GM10266 (cell line): Measurements from ENCODE around the gene OTUD1.
A peak's percentile ranks its signal among the peaks of the same experiment; 100 is the strongest.

Experiments used
- DNase-seq: peaks from one replicate; pipeline ENCODE4 v3.0.0; 2012; ENCODE audit errors: extremely low spot score
- TF ChIP-seq, protein P1 (sequence below): IDR thresholded peaks from 2 replicates; pipeline ENCODE4 v1.5.1; 2012; ENCODE audit warnings: mild to moderate bottlenecking, low read depth; ENCODE audit not compliant: control insufficient read depth, insufficient read depth; ENCODE audit errors: missing control alignments

OTUD1 gene

DNA sequence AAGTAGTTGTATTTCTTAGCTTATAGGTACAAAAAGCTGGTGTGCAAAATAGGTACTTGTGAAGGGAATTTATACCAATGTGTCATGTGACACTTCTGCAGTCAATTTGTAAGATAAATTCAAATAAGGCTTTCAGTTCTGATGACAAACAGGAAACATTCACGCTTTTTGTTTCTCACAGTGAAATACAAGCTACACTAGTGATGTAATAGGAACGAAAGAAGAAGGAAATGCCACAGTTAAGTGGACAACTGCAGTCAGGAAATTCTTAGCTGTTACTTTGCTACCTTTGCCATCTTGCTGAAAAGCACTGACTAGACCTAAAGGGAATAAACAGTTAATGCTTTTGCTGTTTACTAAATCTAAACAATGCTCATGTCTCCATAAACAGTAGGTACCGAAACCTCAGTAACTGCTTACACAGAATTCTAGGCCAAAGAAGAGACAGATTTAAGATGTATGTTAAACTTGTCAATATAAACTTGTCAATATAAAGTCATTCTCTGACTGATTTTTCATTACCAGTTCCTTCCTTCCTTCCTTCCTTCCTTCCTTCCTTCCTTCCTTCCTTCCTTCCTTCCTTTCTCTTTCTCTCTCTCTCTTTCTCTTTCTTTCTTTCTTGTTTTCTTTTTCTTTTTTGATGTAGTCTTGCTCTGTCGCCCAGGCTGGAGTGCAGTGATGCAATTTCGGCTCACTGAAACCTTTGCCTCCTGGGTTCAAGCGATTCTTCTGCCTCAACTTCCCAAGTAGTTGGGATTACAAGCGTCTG, 10.1 kb downstream of the OTUD1 start:
- DNase-seq: peak; percentile 70
- TF ChIP-seq, protein P1, sequence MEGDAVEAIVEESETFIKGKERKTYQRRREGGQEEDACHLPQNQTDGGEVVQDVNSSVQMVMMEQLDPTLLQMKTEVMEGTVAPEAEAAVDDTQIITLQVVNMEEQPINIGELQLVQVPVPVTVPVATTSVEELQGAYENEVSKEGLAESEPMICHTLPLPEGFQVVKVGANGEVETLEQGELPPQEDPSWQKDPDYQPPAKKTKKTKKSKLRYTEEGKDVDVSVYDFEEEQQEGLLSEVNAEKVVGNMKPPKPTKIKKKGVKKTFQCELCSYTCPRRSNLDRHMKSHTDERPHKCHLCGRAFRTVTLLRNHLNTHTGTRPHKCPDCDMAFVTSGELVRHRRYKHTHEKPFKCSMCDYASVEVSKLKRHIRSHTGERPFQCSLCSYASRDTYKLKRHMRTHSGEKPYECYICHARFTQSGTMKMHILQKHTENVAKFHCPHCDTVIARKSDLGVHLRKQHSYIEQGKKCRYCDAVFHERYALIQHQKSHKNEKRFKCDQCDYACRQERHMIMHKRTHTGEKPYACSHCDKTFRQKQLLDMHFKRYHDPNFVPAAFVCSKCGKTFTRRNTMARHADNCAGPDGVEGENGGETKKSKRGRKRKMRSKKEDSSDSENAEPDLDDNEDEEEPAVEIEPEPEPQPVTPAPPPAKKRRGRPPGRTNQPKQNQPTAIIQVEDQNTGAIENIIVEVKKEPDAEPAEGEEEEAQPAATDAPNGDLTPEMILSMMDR: no peak

DNA sequence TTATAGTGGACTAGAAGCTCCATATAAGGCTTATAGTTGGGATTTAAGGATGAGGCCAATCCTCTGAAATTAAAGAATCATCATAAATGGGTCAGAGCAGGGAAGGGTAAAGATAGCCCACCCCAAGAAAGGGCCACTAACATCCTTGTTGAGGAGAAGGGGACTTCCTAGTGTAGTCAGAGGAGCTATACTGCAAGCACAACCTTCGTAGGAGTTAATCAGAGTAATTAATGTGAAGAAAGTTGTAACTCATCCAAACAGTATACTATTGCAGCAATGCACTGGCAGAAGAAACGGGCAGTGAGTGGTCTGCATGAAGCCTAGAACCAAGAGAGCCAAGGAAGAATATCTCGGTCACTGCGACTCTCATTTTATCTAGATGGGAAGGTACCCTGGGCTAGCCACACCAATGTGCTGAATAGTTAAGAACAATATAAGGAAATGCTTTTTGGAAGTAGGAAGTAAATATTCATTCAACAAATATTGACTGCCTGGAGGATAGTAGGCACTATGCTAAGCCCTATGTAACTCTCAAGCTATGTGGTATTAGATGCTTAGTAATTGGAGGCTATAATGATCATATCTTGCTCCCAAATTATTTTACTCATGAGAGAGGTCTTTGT, 13.3 kb downstream of the OTUD1 start:
- TF ChIP-seq, protein P1: no peak
- DNase-seq: no peak

DNA sequence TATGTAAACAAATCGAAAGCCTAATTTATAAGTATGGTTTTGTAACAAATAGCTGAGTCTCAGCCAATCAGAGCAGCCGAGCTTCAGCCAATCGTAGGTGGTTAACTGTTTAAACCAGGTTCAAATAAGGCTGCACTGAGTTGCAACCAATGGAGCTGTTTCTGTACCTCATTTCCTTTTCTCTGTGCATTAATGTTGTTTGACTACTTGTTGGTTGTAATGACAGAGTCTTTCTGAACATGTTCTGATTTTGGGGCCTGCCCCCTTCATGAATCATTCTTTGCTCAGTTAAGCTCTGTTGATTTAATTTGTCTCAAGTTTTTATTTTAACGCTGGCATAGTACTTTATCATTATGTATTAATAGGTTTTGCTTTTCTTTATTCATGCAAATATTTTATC, 14.6 kb downstream of the OTUD1 start:
- no peak for DNase-seq
- TF ChIP-seq, protein P1: no peak

DNA sequence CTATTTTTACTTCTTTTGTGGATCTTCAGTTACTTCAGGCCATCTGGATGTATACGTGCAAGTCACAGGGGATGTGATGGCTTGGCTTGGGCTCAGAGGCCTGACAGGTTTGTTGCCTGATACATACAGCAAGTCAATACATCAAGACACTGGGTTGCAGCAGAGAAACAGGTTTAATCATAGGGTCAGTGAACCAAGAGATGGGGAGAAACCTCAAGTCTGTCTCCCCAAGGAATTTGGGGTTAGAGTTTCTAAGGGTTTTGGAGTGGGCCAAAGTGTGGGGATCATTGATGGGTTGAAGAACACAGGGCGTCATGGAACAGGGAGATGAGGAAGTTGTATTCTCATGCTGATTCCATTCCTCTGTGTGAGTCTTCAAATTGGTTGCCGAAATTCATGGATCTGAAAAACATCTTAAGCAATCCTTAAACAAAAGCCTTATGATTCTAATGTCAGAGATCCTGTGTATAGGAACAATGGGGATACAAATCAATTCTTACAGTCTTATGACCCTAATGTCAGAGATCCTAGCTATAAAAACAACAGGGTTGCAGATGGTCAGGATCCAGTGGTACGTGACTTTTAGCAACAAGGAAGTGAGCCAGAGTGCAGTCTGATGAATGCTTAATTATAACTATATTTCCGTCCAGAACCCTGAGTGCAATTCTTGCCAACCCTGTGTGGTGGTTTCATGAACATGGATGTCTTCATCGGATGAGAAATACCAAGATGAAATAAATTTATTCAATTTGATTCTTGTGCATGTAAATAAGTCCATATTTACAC, 18.9 kb downstream of the OTUD1 start:
- TF ChIP-seq, protein P1: no peak
- DNase-seq: no peak

DNA sequence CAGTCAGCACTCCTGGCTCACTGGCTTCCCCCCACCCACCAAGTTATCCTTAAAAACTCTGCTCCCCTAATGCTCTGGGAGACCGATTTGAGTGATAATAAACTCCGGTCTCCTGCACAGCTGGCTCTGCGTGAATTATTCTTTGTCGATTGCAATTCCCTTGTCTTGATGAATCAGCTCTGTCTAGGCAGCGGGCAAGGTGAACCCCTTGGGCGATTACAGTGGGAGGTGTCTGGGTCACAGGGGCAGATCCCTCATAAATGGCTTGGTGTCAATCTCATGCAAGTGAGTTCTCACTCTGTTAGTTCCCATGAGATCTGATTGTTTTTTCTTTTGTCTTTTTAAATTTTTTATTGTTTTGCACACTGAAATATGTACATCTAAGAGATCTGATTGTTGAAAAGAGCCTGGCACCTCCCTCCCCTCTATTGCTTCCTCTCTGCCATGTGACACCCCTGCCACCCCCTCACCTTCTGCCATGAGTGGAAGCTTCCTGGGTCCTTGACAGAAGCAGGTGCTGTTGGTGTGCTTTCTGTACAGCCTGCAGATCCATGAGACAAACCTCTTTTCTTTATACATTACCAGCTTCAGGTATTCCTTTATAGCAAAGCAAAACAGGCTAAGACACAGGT, 20.5 kb downstream of the OTUD1 start:
- TF ChIP-seq, protein P1: no peak

DNA sequence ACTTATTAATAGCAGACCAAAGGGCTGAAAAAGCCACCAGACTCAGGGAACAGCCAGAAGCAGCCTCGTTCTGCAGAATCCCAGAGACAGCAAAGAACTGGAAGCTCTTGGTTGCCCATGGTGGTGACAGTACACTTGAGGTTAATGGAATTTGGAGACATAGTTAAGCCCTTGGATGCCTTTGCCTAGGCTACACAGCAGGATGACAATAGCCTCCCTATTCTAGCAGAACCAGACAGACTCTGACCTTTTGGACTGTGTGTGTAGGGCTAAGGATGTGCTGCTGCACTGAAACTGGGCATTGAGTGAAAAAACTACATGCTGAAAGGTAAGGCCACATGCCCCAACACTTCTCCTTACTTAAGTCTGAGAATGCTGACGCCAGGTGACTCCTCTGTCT, 22.7 kb downstream of the OTUD1 start:
- DNase-seq: no peak
- TF ChIP-seq, protein P1: no peak

More for the DNA sequence above, 20.5 kb downstream of the OTUD1 start:
- DNase-seq: no peak

DNA sequence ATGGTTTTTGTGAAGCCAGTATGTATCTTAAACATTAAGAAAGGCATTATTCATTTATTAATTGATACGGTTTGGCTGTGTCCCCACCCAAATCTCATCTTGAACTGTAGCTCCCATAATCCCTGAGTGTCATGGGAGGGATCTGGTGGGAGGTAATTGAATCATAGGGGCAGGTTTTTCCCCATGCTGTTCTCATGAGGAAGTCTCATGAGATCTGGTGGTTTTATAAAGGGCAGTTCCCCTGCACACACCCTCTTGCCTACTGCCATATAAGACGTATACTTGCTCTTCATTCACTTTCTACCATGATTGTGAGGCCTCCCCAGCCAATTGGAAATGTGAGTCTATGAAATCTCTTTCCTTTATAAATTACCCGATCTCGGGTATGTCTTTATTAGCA, 28.1 kb downstream of the OTUD1 start:
- DNase-seq: no peak

More for the DNA sequence above, 28.1 kb downstream of the OTUD1 start:
- TF ChIP-seq, protein P1: no peak
